SU-DHL-6 (cell line): Measurements from ENCODE around the gene ARID5B.

Source experiments
- EZH2phosphoT487 ChIP-seq: fragments of 200-600 bp; sonication (generic), shearing (Covaris generic); conservative IDR thresholded peaks from 2 replicates; pipeline ENCODE4 v1.6.1; 2018; ENCODE audit warnings: mild to moderate bottlenecking, antibody characterized with exemption, low read length, moderate library complexity, mixed read lengths
- TF ChIP-seq, protein P1 (sequence below): fragments of 200-600 bp; sonication (generic); IDR thresholded peaks from one replicate; pipeline ENCODE4 v1.5.1; 2017; ENCODE audit warnings: antibody characterized with exemption, mild to moderate bottlenecking, low read length, moderate library complexity; ENCODE audit not compliant: insufficient read depth, poor library complexity, severe bottlenecking

GRCh38 chr10:61903928-61904344 is 2.4 kb downstream of the ARID5B start:
- TF ChIP-seq, protein P1, sequence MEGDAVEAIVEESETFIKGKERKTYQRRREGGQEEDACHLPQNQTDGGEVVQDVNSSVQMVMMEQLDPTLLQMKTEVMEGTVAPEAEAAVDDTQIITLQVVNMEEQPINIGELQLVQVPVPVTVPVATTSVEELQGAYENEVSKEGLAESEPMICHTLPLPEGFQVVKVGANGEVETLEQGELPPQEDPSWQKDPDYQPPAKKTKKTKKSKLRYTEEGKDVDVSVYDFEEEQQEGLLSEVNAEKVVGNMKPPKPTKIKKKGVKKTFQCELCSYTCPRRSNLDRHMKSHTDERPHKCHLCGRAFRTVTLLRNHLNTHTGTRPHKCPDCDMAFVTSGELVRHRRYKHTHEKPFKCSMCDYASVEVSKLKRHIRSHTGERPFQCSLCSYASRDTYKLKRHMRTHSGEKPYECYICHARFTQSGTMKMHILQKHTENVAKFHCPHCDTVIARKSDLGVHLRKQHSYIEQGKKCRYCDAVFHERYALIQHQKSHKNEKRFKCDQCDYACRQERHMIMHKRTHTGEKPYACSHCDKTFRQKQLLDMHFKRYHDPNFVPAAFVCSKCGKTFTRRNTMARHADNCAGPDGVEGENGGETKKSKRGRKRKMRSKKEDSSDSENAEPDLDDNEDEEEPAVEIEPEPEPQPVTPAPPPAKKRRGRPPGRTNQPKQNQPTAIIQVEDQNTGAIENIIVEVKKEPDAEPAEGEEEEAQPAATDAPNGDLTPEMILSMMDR: no peak
- TF ChIP-seq EZH2phosphoT487: no peak
